Measurements from ENCODE around the gene SRXN1.

Gene SRXN1

GRCh38 chr20:602111-602970 lies 50.7 kb downstream of the SRXN1 start:
- no peak for DNase-seq

- no peak for DNase-seq
Observed at GRCh38 chr20:600736-601135, 52.3 kb downstream of the SRXN1 start.

GRCh38 chr20:600141-600540 lies 52.9 kb downstream of the SRXN1 start:
- DNase-seq: no peak

- no peak for DNase-seq
Observed at GRCh38 chr20:598133-598850, 54.7 kb downstream of the SRXN1 start.

GRCh38 chr20:597560-597959 lies 55.4 kb downstream of the SRXN1 start:
- no peak for DNase-seq

Measured in NCI-H2171 treated with DMSO at 0.1 percent for 48 hours (cell line).